ENCODE results near the gene FARP1.

FARP1 gene

DNA sequence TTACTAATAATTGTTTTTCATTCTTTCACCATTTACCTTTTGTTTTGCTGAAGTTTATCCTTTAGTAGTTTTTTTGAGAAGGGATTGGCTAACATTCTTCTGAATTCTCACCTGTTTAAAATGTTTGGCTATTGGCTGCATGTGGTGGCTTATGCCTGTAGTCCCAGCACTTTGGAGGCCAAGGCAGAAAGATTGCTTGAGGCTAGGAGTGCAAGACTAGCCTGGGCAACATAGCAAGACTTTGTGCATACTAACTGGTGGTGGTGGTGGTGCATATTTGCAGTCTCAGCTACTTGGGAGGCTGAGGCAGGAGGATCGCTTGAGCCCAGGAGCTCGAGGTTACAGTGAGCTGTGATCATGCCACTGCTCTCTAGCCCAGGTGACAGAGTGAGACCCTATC lies 61.7 kb downstream of the FARP1 start:
- POLR2A ChIA-PET (ENCODE audit: low non-redundant PET) = no interaction called here
- TF ChIP-seq, protein P1, sequence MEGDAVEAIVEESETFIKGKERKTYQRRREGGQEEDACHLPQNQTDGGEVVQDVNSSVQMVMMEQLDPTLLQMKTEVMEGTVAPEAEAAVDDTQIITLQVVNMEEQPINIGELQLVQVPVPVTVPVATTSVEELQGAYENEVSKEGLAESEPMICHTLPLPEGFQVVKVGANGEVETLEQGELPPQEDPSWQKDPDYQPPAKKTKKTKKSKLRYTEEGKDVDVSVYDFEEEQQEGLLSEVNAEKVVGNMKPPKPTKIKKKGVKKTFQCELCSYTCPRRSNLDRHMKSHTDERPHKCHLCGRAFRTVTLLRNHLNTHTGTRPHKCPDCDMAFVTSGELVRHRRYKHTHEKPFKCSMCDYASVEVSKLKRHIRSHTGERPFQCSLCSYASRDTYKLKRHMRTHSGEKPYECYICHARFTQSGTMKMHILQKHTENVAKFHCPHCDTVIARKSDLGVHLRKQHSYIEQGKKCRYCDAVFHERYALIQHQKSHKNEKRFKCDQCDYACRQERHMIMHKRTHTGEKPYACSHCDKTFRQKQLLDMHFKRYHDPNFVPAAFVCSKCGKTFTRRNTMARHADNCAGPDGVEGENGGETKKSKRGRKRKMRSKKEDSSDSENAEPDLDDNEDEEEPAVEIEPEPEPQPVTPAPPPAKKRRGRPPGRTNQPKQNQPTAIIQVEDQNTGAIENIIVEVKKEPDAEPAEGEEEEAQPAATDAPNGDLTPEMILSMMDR (conservative IDR thresholded peaks at IDR 0.05; ENCODE audit: low read depth) = no peak
- no peak overlapping the region for H3K27ac ChIP-seq
- CTCF ChIA-PET = interaction anchor here (0.6 to 0.7 kb wide), 2 partner anchors 11 to 57 kb away, joined by 3 to 9 read pairs; no protein-coding TSS in a partner anchor
- DNase-seq (ENCODE audit: low spot score) = no peak

DNA sequence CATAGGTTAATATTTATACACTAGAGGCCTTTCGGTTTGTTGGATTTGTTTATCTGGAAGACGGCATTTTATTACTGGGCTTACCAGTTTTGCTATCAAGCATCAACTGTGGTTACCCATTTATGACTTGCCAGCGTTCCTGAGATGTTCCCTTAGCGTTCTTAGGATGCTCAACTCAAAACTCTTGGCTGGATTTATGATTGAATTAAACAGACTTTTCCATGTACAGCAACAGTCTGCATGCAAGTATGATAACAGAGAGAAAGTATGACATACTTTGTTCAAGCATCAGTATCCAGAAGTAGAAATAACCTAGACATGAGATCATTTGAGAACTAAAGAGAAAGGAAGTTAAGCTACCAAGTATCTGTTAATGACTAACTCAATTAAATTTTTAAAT lies 64.1 kb downstream of the FARP1 start:
- TF ChIP-seq, protein P1 (conservative IDR thresholded peaks at IDR 0.05; ENCODE audit: low read depth) = no peak
- CTCF ChIA-PET = no interaction called here
- POLR2A ChIA-PET (ENCODE audit: low non-redundant PET) = no interaction called here
- no peak overlapping the region for H3K27ac ChIP-seq
- DNase-seq (ENCODE audit: low spot score) = no peak

DNA sequence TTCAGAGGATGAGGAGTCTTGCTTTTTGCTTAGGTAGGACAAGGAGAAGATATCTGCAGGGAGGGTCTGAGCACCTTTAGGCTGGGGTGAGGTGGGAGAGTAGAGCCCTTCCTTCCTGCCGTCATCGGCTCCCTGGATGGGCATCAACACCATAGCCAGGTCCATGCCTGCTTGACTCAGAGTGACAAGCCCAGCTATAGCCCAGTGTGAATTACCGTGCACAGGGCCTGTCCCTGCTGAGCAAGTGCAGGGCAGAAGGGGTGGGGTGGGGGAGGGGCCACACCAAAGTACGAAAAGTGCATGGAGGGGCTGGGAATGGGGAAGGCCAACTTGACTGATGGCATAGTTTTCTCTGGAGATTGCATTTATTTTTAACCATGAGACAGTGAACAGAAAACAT lies 64.5 kb downstream of the FARP1 start:
- no peak for DNase-seq (ENCODE audit: low spot score)
- no peak overlapping the region for H3K27ac ChIP-seq
- CTCF ChIA-PET = no interaction called here

DNA sequence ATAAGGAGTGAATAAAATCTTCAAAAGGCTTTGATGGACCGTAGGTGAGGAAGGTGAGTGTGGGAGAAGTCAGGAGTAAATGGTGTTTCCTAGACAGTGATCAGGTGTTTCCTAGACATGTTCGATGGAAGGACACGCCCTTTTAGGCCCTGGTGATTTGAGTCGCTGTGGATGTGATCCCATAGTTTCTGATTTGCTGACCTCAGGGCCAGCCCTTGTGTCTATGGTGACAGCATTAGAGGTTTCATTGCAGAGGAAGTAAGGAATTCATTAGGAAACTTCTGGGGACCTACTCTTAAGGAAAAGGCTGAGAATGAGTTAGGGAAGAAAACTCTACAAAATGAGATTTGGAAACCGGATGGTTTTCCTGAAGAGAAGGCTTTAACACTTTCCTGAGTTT lies 65.7 kb downstream of the FARP1 start:
- TF ChIP-seq, protein P1 (conservative IDR thresholded peaks at IDR 0.05; ENCODE audit: low read depth) = no peak
- POLR2A ChIA-PET (ENCODE audit: low non-redundant PET) = no interaction called here
- H3K27ac ChIP-seq = no peak overlapping the region
- CTCF ChIA-PET = interaction anchor here (0.7 kb wide), 1 partner anchor 24 kb away, joined by 3 read pairs; no protein-coding TSS in a partner anchor
- no peak for DNase-seq (ENCODE audit: low spot score)

More for the DNA sequence above, 64.5 kb downstream of the FARP1 start:
- POLR2A ChIA-PET (ENCODE audit: low non-redundant PET) = no interaction called here
- TF ChIP-seq, protein P1 (conservative IDR thresholded peaks at IDR 0.05; ENCODE audit: low read depth) = no peak

DNA sequence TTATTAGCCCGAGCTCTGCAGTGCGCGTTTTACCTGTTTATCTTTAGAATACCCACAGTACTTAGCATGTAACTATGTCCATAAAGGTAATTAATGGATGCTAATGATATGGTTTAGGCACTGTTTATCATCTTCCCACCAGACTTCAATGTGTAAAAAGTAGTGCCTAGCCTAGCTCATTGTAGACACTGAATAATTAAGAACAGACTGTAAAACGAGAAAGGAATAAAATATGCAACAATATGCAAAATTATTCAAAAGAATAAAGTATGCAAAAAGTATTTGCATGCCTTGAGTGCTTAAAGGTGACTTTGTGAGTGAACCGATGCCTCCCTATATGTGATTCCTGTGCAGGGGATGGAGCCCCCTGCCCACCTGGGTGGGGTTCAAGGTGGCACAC lies 69.9 kb downstream of the FARP1 start:
- TF ChIP-seq, protein P1 (conservative IDR thresholded peaks at IDR 0.05; ENCODE audit: low read depth) = no peak
- DNase-seq (ENCODE audit: low spot score) = no peak
- CTCF ChIA-PET = no interaction called here
- no peak overlapping the region for H3K27ac ChIP-seq
- POLR2A ChIA-PET (ENCODE audit: low non-redundant PET) = interaction anchor here (0.5 kb wide), 1 partner anchor 22 kb away, joined by 3 read pairs; no protein-coding TSS in a partner anchor

DNA sequence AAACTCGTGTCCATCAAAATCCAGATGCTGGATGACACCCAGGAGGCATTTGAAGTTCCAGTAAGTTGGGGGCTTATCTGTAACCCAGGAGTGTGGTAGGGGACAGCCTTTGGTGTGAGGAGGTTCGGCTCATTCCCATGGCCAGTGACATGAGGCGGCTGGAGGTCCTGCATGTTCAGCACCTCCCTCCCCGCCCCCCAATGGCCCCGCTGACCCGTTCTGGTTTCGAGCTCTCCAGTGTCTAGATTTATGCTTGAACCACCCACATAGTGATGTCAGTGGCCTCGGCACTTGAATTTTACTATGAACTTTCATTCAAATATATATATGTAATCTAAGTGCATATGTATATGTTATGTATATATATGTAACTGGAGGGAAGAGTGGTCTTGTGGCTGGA lies 70.5 kb downstream of the FARP1 start:
- ChIA-PET CTCF (no interaction called here), POLR2A (ENCODE audit: low non-redundant PET) (no interaction called here)
- TF ChIP-seq, protein P1 (conservative IDR thresholded peaks at IDR 0.05; ENCODE audit: low read depth) = no peak
- H3K27ac ChIP-seq = no peak overlapping the region
- no peak for DNase-seq (ENCODE audit: low spot score)
